ENCODE data around the gene TTR.

Gene TTR

GRCh38 chr18:31617031-31617717, 25.5 kb downstream of the TTR start:
- Histone ChIP-seq H3K4me2 (ENCODE audit: low read depth, low read length, poor library complexity, severe bottlenecking) (no peak overlapping the region), H3K27me3 (ENCODE audit: insufficient read depth, low read length, poor library complexity, severe bottlenecking) (no peaks in the 10 kb centered on the region), H3K4me3 (ENCODE audit: low read length, poor library complexity, severe bottlenecking) (no peak overlapping the region), H3K9me2 (replicated peaks; ENCODE audit: low read depth, low read length) (no peaks in the 10 kb centered on the region), H2AFZ (ENCODE audit: low read length) (no peak overlapping the region), H4K20me1 (ENCODE audit: insufficient read depth, low read length, poor library complexity, severe bottlenecking) (no peaks in the 10 kb centered on the region), H3K9ac (ENCODE audit: low read depth, low read length, poor library complexity, severe bottlenecking) (no peak overlapping the region), H3F3A (ENCODE audit: low read depth) (no peaks in the 10 kb centered on the region), H3K9me3 (ENCODE audit: insufficient read depth, low read depth, low read length) (no peaks in the 10 kb centered on the region), H3K79me2 (ENCODE audit: insufficient read depth, low read length) (no peaks in the 10 kb centered on the region), H3K4me1 (ENCODE audit: insufficient read depth, low read length, poor library complexity, severe bottlenecking) (no peaks in the 10 kb centered on the region), H3K36me3 (ENCODE audit: insufficient read depth, low read length) (no peaks in the 10 kb centered on the region)
- TF ChIP-seq EZH2phosphoT487 (IDR thresholded peaks at IDR 0.05; ENCODE audit: borderline replicate concordance) (no peak), CTCF (conservative IDR thresholded peaks at IDR 0.05; ENCODE audit: low read length) (no peak)

- TF ChIP-seq EZH2phosphoT487 (IDR thresholded peaks at IDR 0.05; ENCODE audit: borderline replicate concordance) (no peak), CTCF (conservative IDR thresholded peaks at IDR 0.05; ENCODE audit: low read length) (no peak)
- Histone ChIP-seq H3F3A (ENCODE audit: low read depth) (no peaks in the 10 kb centered on the region), H3K79me2 (ENCODE audit: insufficient read depth, low read length) (no peaks in the 10 kb centered on the region), H3K4me1 (ENCODE audit: insufficient read depth, low read length, poor library complexity, severe bottlenecking) (no peaks in the 10 kb centered on the region), H3K4me2 (ENCODE audit: low read depth, low read length, poor library complexity, severe bottlenecking) (no peak overlapping the region), H3K27me3 (ENCODE audit: insufficient read depth, low read length, poor library complexity, severe bottlenecking) (no peaks in the 10 kb centered on the region), H3K4me3 (ENCODE audit: low read length, poor library complexity, severe bottlenecking) (no peak overlapping the region), H2AFZ (ENCODE audit: low read length) (no peak overlapping the region), H4K20me1 (ENCODE audit: insufficient read depth, low read length, poor library complexity, severe bottlenecking) (no peaks in the 10 kb centered on the region), H3K9me3 (ENCODE audit: insufficient read depth, low read depth, low read length) (no peaks in the 10 kb centered on the region), H3K36me3 (ENCODE audit: insufficient read depth, low read length) (no peaks in the 10 kb centered on the region), H3K9ac (ENCODE audit: low read depth, low read length, poor library complexity, severe bottlenecking) (no peak overlapping the region), H3K9me2 (replicated peaks; ENCODE audit: low read depth, low read length) (no peaks in the 10 kb centered on the region)
Measured at GRCh38 chr18:31618801-31619200, 27.1 kb downstream of the TTR start.

- H3K4me2 ChIP-seq (ENCODE audit: low read depth, low read length, poor library complexity, severe bottlenecking) = no peak overlapping the region
- H3K36me3 ChIP-seq (ENCODE audit: insufficient read depth, low read length) = no peaks in the 10 kb centered on the region
- H3K9me3 ChIP-seq (ENCODE audit: insufficient read depth, low read depth, low read length) = no peaks in the 10 kb centered on the region
- H3K9me2 ChIP-seq (replicated peaks; ENCODE audit: low read depth, low read length) = no peaks in the 10 kb centered on the region
- H3K9ac ChIP-seq (ENCODE audit: low read depth, low read length, poor library complexity, severe bottlenecking) = no peak overlapping the region
- H3F3A ChIP-seq (ENCODE audit: low read depth) = no peaks in the 10 kb centered on the region
- H3K4me3 ChIP-seq (ENCODE audit: low read length, poor library complexity, severe bottlenecking) = no peak overlapping the region
- no peaks in the 10 kb centered on the region for H4K20me1 ChIP-seq (ENCODE audit: insufficient read depth, low read length, poor library complexity, severe bottlenecking)
- H3K79me2 ChIP-seq (ENCODE audit: insufficient read depth, low read length) = no peaks in the 10 kb centered on the region
- H3K27me3 ChIP-seq (ENCODE audit: insufficient read depth, low read length, poor library complexity, severe bottlenecking) = no peaks in the 10 kb centered on the region
- no peaks in the 10 kb centered on the region for H3K4me1 ChIP-seq (ENCODE audit: insufficient read depth, low read length, poor library complexity, severe bottlenecking)
- TF ChIP-seq CTCF (conservative IDR thresholded peaks at IDR 0.05; ENCODE audit: low read length) (no peak), EZH2phosphoT487 (IDR thresholded peaks at IDR 0.05; ENCODE audit: borderline replicate concordance) (no peak)
- H2AFZ ChIP-seq (ENCODE audit: low read length) = no peak overlapping the region
Measured at GRCh38 chr18:31619291-31619690, 27.6 kb downstream of the TTR start.

All from Loucy (cell line).